GM08714 (cell line): Measurements from ENCODE around the gene WNT1.

Source experiments
- H3K4me3 ChIP-seq: fragments of 200-500 bp; sonication (Bioruptor generic); 2 replicates; pipeline ENCODE4 v1.5.1; 2014; ENCODE audit warnings: mild to moderate bottlenecking, low read length, inconsistent platforms
- ZNF274 ChIP-seq: IDR thresholded peaks from 2 replicates; pipeline ENCODE4 v1.6.1; 2012; ENCODE audit warnings: mild to moderate bottlenecking, low read depth, low read length

The WNT1 gene

GRCh38 chr12:49018261-49019119 lies 40.4 kb downstream of the WNT1 start, which contains the start of gene PRKAG1:
Gene PRKAG1, minus strand, starts transcription at chr12:49018776. Its CDS starts 36 bp downstream, at chr12:49018740.
- no peak for TF ChIP-seq ZNF274
- H3K4me3 ChIP-seq = peak within 1 kb of the TSS; percentile 82

- peak overlapping the region; percentile 82 for H3K4me3 ChIP-seq
- TF ChIP-seq ZNF274 = no peak
These were observed 41.0 kb downstream of the WNT1 start for GRCh38 chr12:49019120-49019430.

- H3K4me3 ChIP-seq = peak overlapping the region; percentile 82; the same call in 1 of the 2 replicates
- TF ChIP-seq ZNF274 = no peak
These were observed 41.6 kb downstream of the WNT1 start for GRCh38 chr12:49019443-49020324.

- TF ChIP-seq ZNF274 = no peak
- H3K4me3 ChIP-seq = no peak overlapping the region
These were observed 42.3 kb downstream of the WNT1 start for GRCh38 chr12:49020441-49020840.

- H3K4me3 ChIP-seq = no peak overlapping the region
These were observed 43.3 kb downstream of the WNT1 start for GRCh38 chr12:49021292-49021915.

GRCh38 chr12:49022558-49023178 lies 44.5 kb downstream of the WNT1 start:
- TF ChIP-seq ZNF274 = no peak
- H3K4me3 ChIP-seq = no peak overlapping the region

More at GRCh38 chr12:49021292-49021915, 43.3 kb downstream of the WNT1 start:
- TF ChIP-seq ZNF274 = no peak

- no peak for TF ChIP-seq ZNF274
- no peak overlapping the region for H3K4me3 ChIP-seq
These were observed 45.7 kb downstream of the WNT1 start for GRCh38 chr12:49023812-49024211.

GRCh38 chr12:49024543-49024942 lies 46.4 kb downstream of the WNT1 start:
- H3K4me3 ChIP-seq = no peak overlapping the region
- no peak for TF ChIP-seq ZNF274

- no peak overlapping the region for H3K4me3 ChIP-seq
- no peak for TF ChIP-seq ZNF274
These were observed 47.3 kb downstream of the WNT1 start for GRCh38 chr12:49025463-49025862.

GRCh38 chr12:49026101-49026500 lies 48.0 kb downstream of the WNT1 start:
- no peak for TF ChIP-seq ZNF274
- no peak overlapping the region for H3K4me3 ChIP-seq

- no peak overlapping the region for H3K4me3 ChIP-seq
- no peak for TF ChIP-seq ZNF274
These were observed 48.8 kb downstream of the WNT1 start for GRCh38 chr12:49026678-49027480.

- TF ChIP-seq ZNF274 = no peak
- H3K4me3 ChIP-seq = no peak overlapping the region
These were observed 49.9 kb downstream of the WNT1 start for GRCh38 chr12:49027846-49028555.

- no peak for TF ChIP-seq ZNF274
- no peak overlapping the region for H3K4me3 ChIP-seq
These were observed 50.6 kb downstream of the WNT1 start for GRCh38 chr12:49028666-49029275.
